ENCODE data around the gene PDE8A.

DNA sequence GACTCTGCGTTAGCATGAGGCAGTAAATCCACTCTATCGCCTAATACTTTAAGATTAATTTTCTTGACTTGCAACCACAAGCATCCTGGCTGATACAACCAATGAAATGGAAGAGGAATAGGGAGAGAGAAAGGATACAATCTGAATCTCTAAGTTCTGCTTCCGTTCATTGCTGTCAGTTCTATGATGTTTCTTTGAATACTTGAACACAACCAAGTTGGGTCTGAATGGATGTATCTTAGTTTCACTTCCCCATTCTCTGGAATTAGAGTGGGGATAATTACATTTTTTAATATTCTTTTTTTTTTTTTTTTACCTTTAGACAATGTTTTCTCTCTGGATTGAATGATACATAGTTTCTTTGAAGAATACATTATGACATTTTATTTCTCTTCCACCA, 22.9 kb downstream of the PDE8A start:
- TF ChIP-seq ZBTB1 (CRISPR knock-in tag; IDR thresholded peaks at IDR 0.05; ENCODE audit: borderline replicate concordance) (no peak), ZNF773 (CRISPR knock-in tag; IDR thresholded peaks at IDR 0.05; ENCODE audit: borderline replicate concordance) (no peak), PCBP1 (IDR thresholded peaks at IDR 0.05; ENCODE audit: borderline replicate concordance, low read depth, low read length) (no peak), ELF4 (CRISPR knock-in tag; IDR thresholded peaks at IDR 0.05; ENCODE audit: borderline replicate concordance) (no peak), JUND (CRISPR knock-in tag; IDR thresholded peaks at IDR 0.05) (no peak)
- TF ChIP-seq, protein P1, sequence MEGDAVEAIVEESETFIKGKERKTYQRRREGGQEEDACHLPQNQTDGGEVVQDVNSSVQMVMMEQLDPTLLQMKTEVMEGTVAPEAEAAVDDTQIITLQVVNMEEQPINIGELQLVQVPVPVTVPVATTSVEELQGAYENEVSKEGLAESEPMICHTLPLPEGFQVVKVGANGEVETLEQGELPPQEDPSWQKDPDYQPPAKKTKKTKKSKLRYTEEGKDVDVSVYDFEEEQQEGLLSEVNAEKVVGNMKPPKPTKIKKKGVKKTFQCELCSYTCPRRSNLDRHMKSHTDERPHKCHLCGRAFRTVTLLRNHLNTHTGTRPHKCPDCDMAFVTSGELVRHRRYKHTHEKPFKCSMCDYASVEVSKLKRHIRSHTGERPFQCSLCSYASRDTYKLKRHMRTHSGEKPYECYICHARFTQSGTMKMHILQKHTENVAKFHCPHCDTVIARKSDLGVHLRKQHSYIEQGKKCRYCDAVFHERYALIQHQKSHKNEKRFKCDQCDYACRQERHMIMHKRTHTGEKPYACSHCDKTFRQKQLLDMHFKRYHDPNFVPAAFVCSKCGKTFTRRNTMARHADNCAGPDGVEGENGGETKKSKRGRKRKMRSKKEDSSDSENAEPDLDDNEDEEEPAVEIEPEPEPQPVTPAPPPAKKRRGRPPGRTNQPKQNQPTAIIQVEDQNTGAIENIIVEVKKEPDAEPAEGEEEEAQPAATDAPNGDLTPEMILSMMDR (CRISPR knock-in tag; IDR thresholded peaks at IDR 0.05) = no peak
